Gastrocnemius medialis (tissue), 4 donors: ENCODE measurements around the gene SCN2A.

ENCODE experiments used
- POLR2A ChIP-seq, 2 donors: fragments of 450-650 bp; IDR thresholded peaks; one replicate each; pipeline ENCODE4 v1.6.1; 2017; ENCODE audit warnings: antibody characterized with exemption in 2 of 2, mild to moderate bottlenecking in 2 of 2, moderate library complexity in 2 of 2
- TF ChIP-seq, protein P1 (sequence below), 5 experiments: fragments of 450-650 bp in 3 of 5; fragments of 200-600 bp in 2 of 5; sonication (generic) in 2 of 5; IDR thresholded peaks in 4 of 5; conservative IDR thresholded peaks in 1 of 5; 1 replicate in 4 of 5; 2 replicates in 1 of 5; pipeline ENCODE4 v1.5.1; 2016 to 2019; ENCODE audit warnings: antibody characterized with exemption in 5 of 5, mild to moderate bottlenecking in 3 of 5, moderate library complexity in 3 of 5

DNA sequence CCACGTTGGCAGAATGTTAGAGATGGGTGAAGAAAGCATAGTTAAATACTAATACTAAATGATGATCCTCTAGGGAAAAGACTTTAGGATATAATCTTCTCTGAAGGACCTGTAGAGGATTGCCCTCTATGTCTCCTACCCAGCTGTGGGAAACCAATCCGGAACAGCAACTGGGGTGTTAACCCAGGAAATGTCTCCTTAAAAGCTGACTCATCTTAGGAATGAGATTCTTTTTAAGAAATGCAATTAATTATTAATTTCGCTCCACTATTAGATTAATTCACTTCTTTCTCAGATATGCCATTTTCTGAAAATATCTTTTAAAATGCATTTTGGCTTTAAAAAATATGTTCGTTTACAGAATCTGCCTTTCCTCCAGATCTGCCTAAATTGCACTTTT is 42.8 kb upstream of the SCN2A start:
- TF ChIP-seq, protein P1, sequence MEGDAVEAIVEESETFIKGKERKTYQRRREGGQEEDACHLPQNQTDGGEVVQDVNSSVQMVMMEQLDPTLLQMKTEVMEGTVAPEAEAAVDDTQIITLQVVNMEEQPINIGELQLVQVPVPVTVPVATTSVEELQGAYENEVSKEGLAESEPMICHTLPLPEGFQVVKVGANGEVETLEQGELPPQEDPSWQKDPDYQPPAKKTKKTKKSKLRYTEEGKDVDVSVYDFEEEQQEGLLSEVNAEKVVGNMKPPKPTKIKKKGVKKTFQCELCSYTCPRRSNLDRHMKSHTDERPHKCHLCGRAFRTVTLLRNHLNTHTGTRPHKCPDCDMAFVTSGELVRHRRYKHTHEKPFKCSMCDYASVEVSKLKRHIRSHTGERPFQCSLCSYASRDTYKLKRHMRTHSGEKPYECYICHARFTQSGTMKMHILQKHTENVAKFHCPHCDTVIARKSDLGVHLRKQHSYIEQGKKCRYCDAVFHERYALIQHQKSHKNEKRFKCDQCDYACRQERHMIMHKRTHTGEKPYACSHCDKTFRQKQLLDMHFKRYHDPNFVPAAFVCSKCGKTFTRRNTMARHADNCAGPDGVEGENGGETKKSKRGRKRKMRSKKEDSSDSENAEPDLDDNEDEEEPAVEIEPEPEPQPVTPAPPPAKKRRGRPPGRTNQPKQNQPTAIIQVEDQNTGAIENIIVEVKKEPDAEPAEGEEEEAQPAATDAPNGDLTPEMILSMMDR (IDR thresholded peaks at IDR 0.05 in 4 of 5, conservative IDR thresholded peaks at IDR 0.05 in 1 of 5) = no peak
- no peak for TF ChIP-seq POLR2A (IDR thresholded peaks at IDR 0.05)
